Fibroblast of pulmonary artery (primary cell): ENCODE measurements around the gene PLCH1.

Experiments
- DNase-seq: peaks from one replicate; pipeline ENCODE4 v3.0.0-alpha.2; 2010; ENCODE audit warnings: low read depth
- H3K4me3 ChIP-seq: replicated peaks from 2 replicates; pipeline ENCODE4 v1.5.1; 2011; ENCODE audit warnings: low read depth, mild to moderate bottlenecking, control low read depth, low read length, moderate library complexity
- CTCF ChIP-seq: IDR thresholded peaks from 2 replicates; pipeline ENCODE4 v1.5.1; 2011; ENCODE audit warnings: mild to moderate bottlenecking, control low read depth, low read length, inconsistent platforms; ENCODE audit errors: missing control alignments

PLCH1 gene

GRCh38 chr3:155757577-155757976, 12.7 kb upstream of the PLCH1 start:
- no peak overlapping the region for H3K4me3 ChIP-seq
- DNase-seq = no peak
- TF ChIP-seq CTCF = no peak

GRCh38 chr3:155753038-155753639, 8.3 kb upstream of the PLCH1 start:
- TF ChIP-seq CTCF = peak; percentile 46
- DNase-seq = peak; percentile 55
- no peak overlapping the region for H3K4me3 ChIP-seq

GRCh38 chr3:155748611-155749365, 3.9 kb upstream of the PLCH1 start:
- TF ChIP-seq CTCF = no peak
- DNase-seq = no peak
- H3K4me3 ChIP-seq = no peak overlapping the region

GRCh38 chr3:155747946-155748290, 3.0 kb upstream of the PLCH1 start:
- no peak for TF ChIP-seq CTCF
- no peak overlapping the region for H3K4me3 ChIP-seq
- DNase-seq = no peak

- no peak for DNase-seq
- no peak for TF ChIP-seq CTCF
- H3K4me3 ChIP-seq = no peak overlapping the region
Observed at GRCh38 chr3:155747286-155747945, 2.5 kb upstream of the PLCH1 start.

- no peak for DNase-seq
Observed at GRCh38 chr3:155746703-155747102, 1.8 kb upstream of the PLCH1 start.

More at GRCh38 chr3:155746703-155747102, 1.8 kb upstream of the PLCH1 start:
- TF ChIP-seq CTCF = no peak
- H3K4me3 ChIP-seq = no peak overlapping the region
